ENCODE results near the gene FGF14.
"Not testable (repeated sequence)": the region's sequence is repeated elsewhere in the genome, so short reads cannot be mapped to it uniquely, and the experiment has no call there.

Gene FGF14

GRCh38 chr13:102136735-102137296, 265.0 kb downstream of the FGF14 start:
- no peak for DNase-seq (ENCODE audit: low read depth)

- DNase-seq (ENCODE audit: low read depth): no peak
Observed at GRCh38 chr13:102132777-102133295, 269.0 kb downstream of the FGF14 start.

GRCh38 chr13:102131246-102131645, 270.6 kb downstream of the FGF14 start:
- DNase-seq (ENCODE audit: low read depth): no peak

GRCh38 chr13:102128216-102128810, 273.5 kb downstream of the FGF14 start:
- DNase-seq (ENCODE audit: low read depth): no peak

GRCh38 chr13:102127153-102127552, 274.7 kb downstream of the FGF14 start:
- DNase-seq (ENCODE audit: low read depth): no peak

GRCh38 chr13:102122147-102122546, 279.7 kb downstream of the FGF14 start:
- DNase-seq (ENCODE audit: low read depth): no peak

GRCh38 chr13:102117175-102117831, 284.5 kb downstream of the FGF14 start:
- DNase-seq (ENCODE audit: low read depth): no peak

- DNase-seq (ENCODE audit: low read depth): no peak
Observed at GRCh38 chr13:102103469-102103868, 298.4 kb downstream of the FGF14 start.

- no peak for DNase-seq (ENCODE audit: low read depth)
Observed at GRCh38 chr13:102100234-102100633, 301.6 kb downstream of the FGF14 start.

GRCh38 chr13:102097708-102098107, 304.1 kb downstream of the FGF14 start:
- no peak for DNase-seq (ENCODE audit: low read depth)

GRCh38 chr13:102093288-102093687, 308.6 kb downstream of the FGF14 start:
- DNase-seq (ENCODE audit: low read depth): not testable (repeated sequence)

- no peak for DNase-seq (ENCODE audit: low read depth)
Observed at GRCh38 chr13:102091231-102091630, 310.6 kb downstream of the FGF14 start.

GRCh38 chr13:102090532-102090931, 311.3 kb downstream of the FGF14 start:
- no peak for DNase-seq (ENCODE audit: low read depth)

GRCh38 chr13:102089722-102090121, 312.1 kb downstream of the FGF14 start:
- DNase-seq (ENCODE audit: low read depth): no peak

GRCh38 chr13:102089177-102089576, 312.7 kb downstream of the FGF14 start:
- no peak for DNase-seq (ENCODE audit: low read depth)

GRCh38 chr13:102073251-102073650, 328.6 kb downstream of the FGF14 start:
- no peak for DNase-seq (ENCODE audit: low read depth)

GRCh38 chr13:102071711-102072110, 330.1 kb downstream of the FGF14 start:
- DNase-seq (ENCODE audit: low read depth): no peak

- DNase-seq (ENCODE audit: low read depth): not testable (repeated sequence)
Observed at GRCh38 chr13:102068323-102068722, 333.5 kb downstream of the FGF14 start.

- no peak for DNase-seq (ENCODE audit: low read depth)
Observed at GRCh38 chr13:102055090-102055779, 346.6 kb downstream of the FGF14 start.

GRCh38 chr13:102049853-102050252, 352.0 kb downstream of the FGF14 start:
- no peak for DNase-seq (ENCODE audit: low read depth)

GRCh38 chr13:102045731-102046130, 356.1 kb downstream of the FGF14 start:
- DNase-seq (ENCODE audit: low read depth): no peak

- DNase-seq (ENCODE audit: low read depth): no peak
Observed at GRCh38 chr13:102042746-102043145, 359.1 kb downstream of the FGF14 start.

GRCh38 chr13:102041544-102041943, 360.3 kb downstream of the FGF14 start:
- no peak for DNase-seq (ENCODE audit: low read depth)
